ENCODE measurements around the gene SPTBN1.

GRCh38 chr2:54710216-54710615 lies 254.1 kb downstream of the SPTBN1 start:
- TF ChIP-seq POLR2A (IDR thresholded peaks at IDR 0.05), result no peak
- TF ChIP-seq, protein P1, sequence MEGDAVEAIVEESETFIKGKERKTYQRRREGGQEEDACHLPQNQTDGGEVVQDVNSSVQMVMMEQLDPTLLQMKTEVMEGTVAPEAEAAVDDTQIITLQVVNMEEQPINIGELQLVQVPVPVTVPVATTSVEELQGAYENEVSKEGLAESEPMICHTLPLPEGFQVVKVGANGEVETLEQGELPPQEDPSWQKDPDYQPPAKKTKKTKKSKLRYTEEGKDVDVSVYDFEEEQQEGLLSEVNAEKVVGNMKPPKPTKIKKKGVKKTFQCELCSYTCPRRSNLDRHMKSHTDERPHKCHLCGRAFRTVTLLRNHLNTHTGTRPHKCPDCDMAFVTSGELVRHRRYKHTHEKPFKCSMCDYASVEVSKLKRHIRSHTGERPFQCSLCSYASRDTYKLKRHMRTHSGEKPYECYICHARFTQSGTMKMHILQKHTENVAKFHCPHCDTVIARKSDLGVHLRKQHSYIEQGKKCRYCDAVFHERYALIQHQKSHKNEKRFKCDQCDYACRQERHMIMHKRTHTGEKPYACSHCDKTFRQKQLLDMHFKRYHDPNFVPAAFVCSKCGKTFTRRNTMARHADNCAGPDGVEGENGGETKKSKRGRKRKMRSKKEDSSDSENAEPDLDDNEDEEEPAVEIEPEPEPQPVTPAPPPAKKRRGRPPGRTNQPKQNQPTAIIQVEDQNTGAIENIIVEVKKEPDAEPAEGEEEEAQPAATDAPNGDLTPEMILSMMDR (IDR thresholded peaks at IDR 0.05), result no peak

All from uterus (tissue), 2 donors.